SU-DHL-6 (cell line): Measurements from ENCODE around the gene TCF23.

Experiments
- H2AFZ ChIP-seq: fragments of 200-600 bp; sonication (generic); 2 replicates; pipeline ENCODE4 v1.6.1; 2014; ENCODE audit warnings: low read depth, mild to moderate bottlenecking, moderate library complexity, mixed read lengths, antibody characterized with exemption, low read length; ENCODE audit not compliant: severe bottlenecking
- H3F3A ChIP-seq: fragments of 200-600 bp; shearing (Covaris generic); 2 replicates; pipeline ENCODE4 v1.6.0; 2016; ENCODE audit warnings: antibody characterized with exemption, mild to moderate bottlenecking; ENCODE audit not compliant: insufficient read depth
- H3K27ac ChIP-seq: fragments of 200-600 bp; sonication (generic); 2 replicates; pipeline ENCODE4 v1.5.1; 2016; ENCODE audit warnings: low read depth, mild to moderate bottlenecking, low read length, moderate library complexity, mixed read lengths
- H3K27me3 ChIP-seq: fragments of 200-600 bp; sonication (generic), shearing (Covaris generic); 2 replicates; pipeline ENCODE4 v1.6.0; 2014; ENCODE audit warnings: mild to moderate bottlenecking, low read length
- H3K36me3 ChIP-seq: fragments of 200-600 bp; sonication (generic); 2 replicates; pipeline ENCODE4 v1.6.1; 2014; ENCODE audit warnings: mild to moderate bottlenecking, low read length, mixed read lengths
- H3K4me2 ChIP-seq: fragments of 300-600, 200-600 bp; shearing (Covaris generic), sonication (generic); 2 replicates; pipeline ENCODE4 v1.6.0; 2014; ENCODE audit warnings: low read length, low read depth, mild to moderate bottlenecking; ENCODE audit not compliant: poor library complexity, severe bottlenecking
- H3K4me3 ChIP-seq: fragments of 200-600 bp; sonication (generic); 2 replicates; pipeline ENCODE4 v1.5.1; 2014; ENCODE audit warnings: antibody characterized with exemption, low read length, mild to moderate bottlenecking, mixed read lengths; ENCODE audit not compliant: insufficient read depth, poor library complexity, severe bottlenecking
- H3K79me2 ChIP-seq: fragments of 200-600 bp; sonication (generic); 2 replicates; pipeline ENCODE4 v1.6.1; 2014; ENCODE audit warnings: mild to moderate bottlenecking, low read length, moderate library complexity; ENCODE audit not compliant: insufficient read depth
- H3K9ac ChIP-seq: fragments of 200-600 bp; sonication (generic); 2 replicates; pipeline ENCODE4 v1.7.0; 2014; ENCODE audit warnings: mild to moderate bottlenecking, low read length
- H3K9me2 ChIP-seq: fragments of 200-600 bp; sonication (generic); replicated peaks from 2 replicates; pipeline ENCODE4 v1.6.1; 2014; ENCODE audit warnings: low read length; ENCODE audit not compliant: insufficient read depth
- H3K9me3 ChIP-seq: fragments of 200-600 bp; sonication (generic); 2 replicates; pipeline ENCODE4 v1.6.1; 2014; ENCODE audit warnings: low read length, mixed read lengths; ENCODE audit not compliant: insufficient read depth
- H4K20me1 ChIP-seq: fragments of 200-600 bp; sonication (generic); 2 replicates; pipeline ENCODE4 v1.6.1; 2014; ENCODE audit warnings: low read depth, mild to moderate bottlenecking, antibody characterized with exemption, low read length, moderate library complexity, mixed read lengths
- CTCF ChIP-seq: fragments of 200-600 bp; sonication (generic); IDR thresholded peaks from one replicate; pipeline ENCODE4 v1.5.1; 2017; ENCODE audit warnings: antibody characterized with exemption, mild to moderate bottlenecking, low read length, moderate library complexity; ENCODE audit not compliant: insufficient read depth, poor library complexity, severe bottlenecking
- EZH2phosphoT487 ChIP-seq: fragments of 200-600 bp; sonication (generic), shearing (Covaris generic); conservative IDR thresholded peaks from 2 replicates; pipeline ENCODE4 v1.6.1; 2018; ENCODE audit warnings: mild to moderate bottlenecking, antibody characterized with exemption, low read length, moderate library complexity, mixed read lengths

TCF23 gene

GRCh38 chr2:27125104-27125503, 23.7 kb upstream of the TCF23 start:
- Histone ChIP-seq H3K27me3 (no peaks in the 10 kb centered on the region), H3F3A (peaks cover 7% of the 10 kb centered on the region; the same call in 1 of the 2 replicates), H3K9ac (no peak overlapping the region), H3K9me3 (no peaks in the 10 kb centered on the region), H3K4me3 (no peak overlapping the region), H4K20me1 (no peaks in the 10 kb centered on the region), H2AFZ (no peak overlapping the region), H3K9me2 (no peaks in the 10 kb centered on the region), H3K27ac (no peak overlapping the region), H3K36me3 (no peaks in the 10 kb centered on the region), H3K4me2 (no peak overlapping the region), H3K79me2 (no peaks in the 10 kb centered on the region)
- no peak for TF ChIP-seq CTCF
- TF ChIP-seq EZH2phosphoT487 = no peak

- Histone ChIP-seq H3K79me2 (no peaks in the 10 kb centered on the region), H3F3A (peaks cover 7% of the 10 kb centered on the region; the same call in 1 of the 2 replicates), H3K36me3 (no peaks in the 10 kb centered on the region), H3K9me2 (no peaks in the 10 kb centered on the region), H3K27ac (no peak overlapping the region), H3K4me2 (no peak overlapping the region), H3K4me3 (no peak overlapping the region), H4K20me1 (no peaks in the 10 kb centered on the region), H3K27me3 (no peaks in the 10 kb centered on the region), H2AFZ (no peak overlapping the region), H3K9ac (no peak overlapping the region), H3K9me3 (no peaks in the 10 kb centered on the region)
- TF ChIP-seq CTCF (no peak), EZH2phosphoT487 (no peak)
Measured at GRCh38 chr2:27126252-27126710, 22.5 kb upstream of the TCF23 start.

- no peaks in the 10 kb centered on the region for H3K9me2 ChIP-seq
- H3K9ac ChIP-seq = no peak overlapping the region
- no peaks in the 10 kb centered on the region for H3K36me3 ChIP-seq
- no peak overlapping the region for H2AFZ ChIP-seq
- H3K79me2 ChIP-seq = peaks cover 2% of the 10 kb centered on the region; the same call in 1 of the 2 replicates
- no peak overlapping the region for H3K4me2 ChIP-seq
- TF ChIP-seq EZH2phosphoT487 = no peak
- no peak for TF ChIP-seq CTCF
- no peaks in the 10 kb centered on the region for H4K20me1 ChIP-seq
- no peak overlapping the region for H3K27ac ChIP-seq
- peaks cover 7% of the 10 kb centered on the region; the same call in 1 of the 2 replicates for H3F3A ChIP-seq
- H3K27me3 ChIP-seq = no peaks in the 10 kb centered on the region
- H3K4me3 ChIP-seq = no peak overlapping the region
- H3K9me3 ChIP-seq = no peaks in the 10 kb centered on the region
Measured at GRCh38 chr2:27127883-27128667, 20.7 kb upstream of the TCF23 start.
